NK-92 (cell line): ENCODE data around the gene LRRC8D.

Experiments
- DNase-seq: peaks from one replicate; lab custom pipeline; 2025; ENCODE audit not compliant: unreplicated experiment; lab: John Stamatoyannopoulos, UW

The LRRC8D gene

DNA sequence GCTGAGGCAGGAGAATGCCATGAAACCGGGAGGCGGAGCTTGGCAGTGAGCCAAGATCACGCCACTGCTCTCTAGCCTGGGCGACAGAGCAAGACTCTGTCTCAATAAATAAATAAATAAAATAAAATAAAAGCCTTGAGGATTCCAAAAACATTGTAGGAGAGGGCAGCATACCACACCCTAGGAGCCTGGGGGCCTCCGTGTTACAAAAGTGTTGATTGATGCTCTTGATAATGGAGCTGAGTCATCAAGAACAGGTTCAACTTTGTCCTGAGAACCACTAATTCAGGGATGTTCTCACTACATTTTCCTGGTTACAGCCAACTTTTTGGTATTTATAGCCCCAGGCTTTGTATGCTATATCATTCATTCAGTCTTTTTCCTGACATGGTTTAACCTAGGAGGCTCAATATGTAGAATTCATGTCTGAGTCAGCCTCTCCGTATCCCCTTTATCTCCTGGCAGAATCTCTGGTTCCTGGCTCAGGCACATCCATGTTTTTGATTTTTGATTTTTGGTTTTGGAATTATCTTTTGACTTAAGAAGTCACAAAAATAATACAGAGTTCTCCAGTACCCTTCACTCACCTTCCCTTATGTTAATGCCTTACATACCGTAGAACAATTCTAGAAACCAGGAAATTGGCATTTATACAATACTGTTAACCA lies 69.4 kb downstream of the LRRC8D start:
- no peak for DNase-seq

DNA sequence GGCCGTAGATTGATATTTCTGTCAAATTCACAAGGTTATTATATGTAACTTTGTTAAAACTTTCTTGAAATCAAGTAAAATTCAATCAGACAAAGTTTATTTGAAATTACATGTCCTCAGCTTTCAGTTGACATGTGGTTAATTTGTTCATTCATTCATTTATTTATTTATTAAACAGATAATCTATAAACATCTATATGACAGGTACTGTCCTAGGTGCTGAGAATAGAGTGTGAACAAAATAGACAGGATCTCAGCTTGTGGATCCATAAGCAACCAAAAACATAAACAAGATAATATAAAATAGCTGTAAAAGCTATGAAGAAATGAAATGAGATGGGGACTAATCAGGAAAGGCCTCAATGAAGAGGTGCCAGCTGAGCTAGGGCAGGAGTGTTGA lies 72.0 kb downstream of the LRRC8D start:
- DNase-seq = no peak

DNA sequence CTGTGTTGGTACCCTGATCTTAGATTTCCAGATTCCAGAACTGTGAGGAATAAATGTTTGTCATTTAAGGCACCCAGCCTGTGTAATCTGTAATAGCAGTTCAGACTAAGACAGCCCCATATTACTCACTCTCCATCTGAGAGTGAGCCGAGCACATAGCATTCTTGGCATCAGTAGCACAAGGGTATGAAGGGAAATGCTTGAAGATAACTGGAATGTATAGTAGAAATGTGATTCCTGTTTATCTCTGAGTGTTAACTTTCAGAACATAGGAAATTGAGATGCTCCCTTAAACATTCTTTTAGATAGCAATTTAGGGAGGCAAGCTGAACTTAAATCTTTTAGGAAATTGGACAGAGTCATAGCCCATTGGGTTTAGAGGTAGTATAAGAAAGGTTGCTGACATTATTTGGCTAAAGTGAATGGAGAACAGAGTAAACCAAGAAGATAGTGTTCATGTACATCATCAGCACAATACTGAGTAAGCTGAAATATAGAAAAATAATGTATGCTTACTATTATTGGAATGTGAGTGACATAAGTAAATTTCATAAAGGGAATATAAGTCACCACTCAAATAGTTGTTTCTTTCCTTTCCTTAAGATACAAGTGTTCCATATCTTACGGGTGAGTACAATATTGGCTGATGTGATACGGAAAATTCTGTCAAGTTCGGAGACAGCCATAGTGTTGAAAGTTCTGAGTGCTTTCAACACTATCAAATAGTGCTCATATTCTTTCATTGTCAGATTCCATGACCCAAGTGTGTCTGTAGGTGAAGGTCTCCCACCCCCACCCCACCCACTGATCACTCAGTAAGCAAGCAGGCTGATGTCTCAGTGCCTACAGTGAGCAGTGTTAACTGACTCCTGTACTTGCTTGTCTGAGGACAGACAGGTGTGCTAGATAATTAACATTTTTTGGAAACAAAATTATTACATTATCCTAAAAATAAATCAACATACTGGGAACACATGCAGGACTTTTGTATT lies 73.7 kb downstream of the LRRC8D start:
- no peak for DNase-seq

DNA sequence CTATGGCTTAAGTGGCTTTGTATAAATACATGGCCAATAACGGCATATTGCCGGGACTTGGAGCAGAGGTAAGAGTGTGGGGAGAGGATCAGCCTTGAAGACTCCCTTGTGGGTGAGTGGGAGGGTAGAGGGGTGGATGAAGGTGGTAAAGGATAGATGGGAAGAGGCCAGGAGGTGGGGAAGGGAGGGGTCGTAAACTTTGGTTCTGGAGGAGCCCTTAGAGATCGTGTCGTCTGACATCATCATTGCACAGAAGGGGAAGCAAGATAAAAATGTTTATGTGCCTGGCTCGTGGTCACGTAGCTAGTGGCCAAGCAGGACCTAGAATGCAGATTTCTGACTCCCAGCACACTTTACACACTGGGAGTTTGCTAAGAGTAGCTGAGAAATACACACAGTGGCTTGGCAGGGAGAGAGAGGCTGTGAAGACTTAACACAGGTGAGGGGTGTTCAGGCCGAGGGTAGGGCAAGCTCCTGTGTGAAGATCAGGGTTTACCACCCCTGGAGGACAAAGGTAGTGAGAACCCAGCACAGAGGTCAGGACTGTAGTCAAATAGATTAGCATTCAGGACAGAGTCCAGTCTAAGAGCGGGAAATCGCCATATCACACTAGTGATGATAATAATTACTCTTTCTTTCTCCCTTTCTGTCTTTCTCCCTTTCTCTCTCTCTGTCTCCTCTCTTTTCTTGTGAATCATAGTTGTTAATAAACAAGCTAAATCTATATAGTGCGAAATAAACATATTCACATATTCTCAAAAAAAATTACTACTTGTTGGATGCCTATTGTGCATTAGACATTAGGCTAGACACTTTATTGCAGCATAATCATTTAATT lies 75.5 kb downstream of the LRRC8D start:
- DNase-seq = no peak

DNA sequence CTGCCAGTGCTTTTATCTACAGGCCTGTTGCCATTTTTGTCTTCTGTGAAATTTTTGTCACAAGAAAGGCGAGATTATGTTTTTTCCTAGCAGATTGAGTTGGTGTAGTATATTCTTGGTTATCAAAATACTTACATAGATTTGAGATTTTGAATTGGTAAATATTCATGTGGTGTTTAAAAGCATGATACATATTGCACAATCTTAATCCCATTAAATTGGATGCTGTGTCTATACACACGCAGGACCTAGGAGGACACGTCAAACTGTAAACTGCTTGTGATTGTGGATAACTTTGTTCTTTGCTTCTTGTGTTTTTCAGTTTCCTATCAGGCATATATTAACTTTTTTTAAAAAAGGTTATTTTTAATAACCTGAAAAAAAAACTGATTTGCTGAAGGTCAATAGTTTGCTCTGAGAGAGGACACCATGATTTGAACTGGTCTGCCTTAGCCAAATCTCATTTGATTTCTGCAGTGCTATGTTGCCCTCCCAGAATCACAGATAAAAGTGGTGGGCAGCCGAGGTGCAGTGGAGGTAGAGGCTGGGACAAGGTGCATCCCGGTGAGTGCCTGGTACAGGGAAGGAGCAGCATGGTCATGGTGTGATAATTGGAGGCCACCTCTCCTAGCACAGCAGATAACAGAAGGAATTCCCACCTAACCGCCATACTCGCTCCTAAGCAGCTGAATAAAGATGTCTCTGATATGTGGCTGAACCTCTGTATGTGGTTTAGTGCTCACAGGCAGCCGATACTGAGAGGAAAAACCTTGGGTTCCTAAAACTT lies 76.7 kb downstream of the LRRC8D start:
- DNase-seq = no peak

DNA sequence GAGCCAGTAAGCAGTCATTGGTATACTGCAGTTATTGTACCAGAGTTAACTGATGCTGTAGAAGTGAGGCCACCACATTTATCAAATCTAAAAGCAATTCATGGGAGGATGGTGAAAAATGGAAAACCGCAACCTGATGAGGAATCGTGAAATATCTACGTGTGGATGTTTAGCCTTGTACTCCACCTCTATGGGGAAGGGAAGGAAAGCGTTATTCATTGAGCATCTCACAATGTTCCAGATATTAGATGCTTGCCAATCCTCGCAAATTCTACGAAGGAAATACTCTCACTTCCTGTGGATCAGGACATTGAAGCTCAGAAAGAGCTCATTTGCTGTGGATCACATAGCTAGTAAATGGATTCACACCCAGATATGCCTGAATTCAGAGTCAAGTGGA lies 77.3 kb downstream of the LRRC8D start:
- no peak for DNase-seq

DNA sequence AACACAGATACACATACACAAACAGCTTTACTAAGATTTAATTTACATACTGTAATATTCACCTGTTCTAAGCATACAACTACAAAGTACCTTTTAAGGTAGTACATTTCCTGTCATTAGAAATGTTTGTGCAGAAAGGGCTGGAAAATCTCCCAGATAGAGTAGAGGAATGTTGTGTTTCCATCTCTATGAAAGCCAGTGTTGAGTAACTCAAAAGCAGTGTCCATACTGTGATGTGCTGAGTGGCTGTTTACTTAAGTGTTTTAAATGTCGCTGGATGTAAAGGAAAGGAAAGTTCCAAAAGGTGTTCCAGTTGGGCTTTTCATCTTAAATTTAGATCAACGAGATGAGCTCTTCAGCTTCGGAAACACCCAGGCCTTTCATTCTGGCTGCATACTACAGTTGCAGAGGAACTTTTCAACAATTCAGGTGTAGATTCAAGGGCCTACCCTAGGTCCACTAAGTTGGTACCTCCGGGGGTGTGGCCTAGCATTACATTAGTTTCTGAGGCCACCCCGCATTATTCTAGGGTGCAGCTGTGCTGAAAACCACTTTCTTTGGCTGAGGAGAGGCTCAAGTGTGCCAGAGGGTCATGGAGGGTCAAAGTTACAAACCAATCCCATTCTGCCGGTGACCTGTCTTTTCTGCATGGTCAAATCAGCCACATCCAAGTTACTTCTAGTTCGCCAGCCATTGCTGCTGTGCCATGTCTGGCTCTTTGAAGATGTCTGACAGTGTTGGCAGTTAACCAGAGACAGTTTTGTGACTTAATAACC lies 78.1 kb downstream of the LRRC8D start:
- no peak for DNase-seq

DNA sequence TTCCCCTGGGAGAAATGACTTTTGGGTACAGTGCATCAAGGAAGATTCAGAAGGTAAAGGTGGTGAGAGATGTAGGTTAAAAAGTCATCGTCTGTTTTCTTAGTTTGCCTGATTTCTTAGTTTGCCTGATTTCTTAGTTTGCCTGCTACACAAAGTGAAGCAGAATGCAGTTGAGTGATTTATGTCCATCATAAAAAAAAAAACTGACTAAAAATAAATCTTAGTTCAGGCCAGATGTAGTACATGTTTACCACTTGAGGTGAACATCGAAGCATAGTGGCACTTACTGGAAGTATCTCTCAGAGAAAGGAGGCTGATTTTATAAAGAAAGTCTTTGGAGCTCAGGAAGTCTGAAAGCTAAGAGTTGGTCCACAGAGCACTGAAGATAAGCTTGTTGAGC lies 79.5 kb downstream of the LRRC8D start:
- no peak for DNase-seq

DNA sequence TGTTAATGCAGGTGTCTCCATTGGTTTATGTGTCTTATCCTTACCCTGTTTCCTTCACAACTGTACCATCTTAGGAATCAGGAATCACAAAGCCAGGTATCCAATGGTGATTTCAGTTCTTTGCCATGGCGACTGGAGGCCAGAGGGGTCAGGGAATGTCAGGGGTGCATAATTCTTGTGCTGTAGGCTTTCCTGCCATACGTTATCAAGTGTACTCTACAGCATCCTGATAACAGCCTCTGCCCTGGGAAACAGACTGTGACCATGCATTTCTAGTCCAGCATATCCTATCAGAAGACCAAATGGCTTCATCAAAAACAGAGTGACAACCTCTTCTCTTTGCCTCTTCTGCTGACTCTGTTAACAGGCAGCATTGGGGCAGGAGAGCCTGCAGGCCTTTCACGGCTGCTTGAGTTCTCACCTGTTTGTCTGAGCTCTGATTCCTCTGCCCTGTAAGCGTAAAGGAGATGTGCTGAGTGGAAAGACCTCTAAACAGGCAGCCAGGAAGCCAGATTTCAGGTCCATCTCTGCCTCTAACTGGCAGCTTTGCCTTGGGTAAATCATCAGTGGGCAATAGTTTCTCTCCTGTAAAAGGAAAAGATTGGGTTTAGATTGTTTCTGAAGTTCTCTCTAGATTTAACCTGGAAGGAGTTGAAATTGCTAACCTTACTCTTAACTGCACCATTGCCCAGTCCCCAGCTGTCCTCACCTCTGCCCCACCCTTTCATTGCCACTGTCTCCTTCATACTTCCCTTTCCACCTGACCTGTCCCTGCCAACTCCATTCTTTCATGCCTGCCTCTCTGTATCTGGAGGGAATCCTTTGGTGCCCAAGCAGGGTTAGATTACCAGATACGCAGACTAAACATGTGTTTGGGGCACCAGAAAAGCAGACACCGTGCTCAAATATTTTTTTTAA lies 80.2 kb downstream of the LRRC8D start:
- DNase-seq = no peak

DNA sequence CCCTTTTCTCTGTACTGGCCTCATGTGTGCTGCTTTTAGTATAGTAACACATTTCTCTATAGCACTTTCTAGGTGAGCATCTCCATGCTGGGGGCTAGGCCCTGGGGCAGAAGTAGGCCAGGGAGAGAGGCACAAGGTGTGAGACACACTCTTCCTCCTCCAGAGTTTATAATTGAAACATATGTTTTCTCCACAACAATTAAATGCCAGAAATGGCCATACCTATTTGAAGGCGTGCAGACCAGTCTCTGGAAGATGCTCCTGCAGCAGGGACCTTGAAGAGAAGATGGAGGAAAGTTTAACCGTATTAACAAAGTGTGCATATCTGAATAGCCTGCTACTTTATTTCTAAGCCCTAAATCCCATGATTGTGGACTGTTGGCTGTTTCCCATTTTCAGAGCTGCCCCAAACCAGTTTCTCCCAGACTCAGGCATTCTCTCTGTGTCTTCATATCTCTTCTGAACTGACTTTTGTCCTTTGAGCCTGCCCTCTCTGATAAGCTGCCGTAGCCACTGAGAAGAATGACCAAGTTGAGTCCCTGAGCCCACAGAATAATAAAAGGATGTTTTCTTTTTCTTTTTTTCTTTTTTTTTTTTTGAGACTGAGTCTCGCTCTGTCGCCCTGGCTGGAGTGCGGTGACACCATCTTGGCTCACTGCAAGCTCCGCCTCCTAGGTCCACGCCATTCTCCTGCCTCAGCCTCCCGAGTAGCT lies 81.3 kb downstream of the LRRC8D start:
- no peak for DNase-seq

DNA sequence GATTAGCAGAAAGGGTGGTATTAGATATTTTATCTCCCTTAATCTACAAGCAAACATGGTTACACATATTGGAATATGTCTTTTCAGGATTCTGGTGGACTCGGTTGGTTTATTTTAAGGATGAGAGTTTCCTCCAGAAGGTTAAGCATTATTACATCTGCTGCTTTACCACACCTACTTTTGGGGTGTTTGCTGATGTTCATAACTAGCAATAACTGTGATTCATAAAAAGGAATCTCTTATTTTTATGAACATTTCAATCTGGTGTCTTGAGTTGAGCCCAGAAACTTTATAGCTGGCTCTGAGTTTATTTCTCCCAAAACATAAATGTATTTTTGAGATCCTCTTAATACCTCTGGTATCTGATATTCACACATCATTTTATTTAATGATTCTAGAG lies 82.7 kb downstream of the LRRC8D start:
- DNase-seq = no peak

DNA sequence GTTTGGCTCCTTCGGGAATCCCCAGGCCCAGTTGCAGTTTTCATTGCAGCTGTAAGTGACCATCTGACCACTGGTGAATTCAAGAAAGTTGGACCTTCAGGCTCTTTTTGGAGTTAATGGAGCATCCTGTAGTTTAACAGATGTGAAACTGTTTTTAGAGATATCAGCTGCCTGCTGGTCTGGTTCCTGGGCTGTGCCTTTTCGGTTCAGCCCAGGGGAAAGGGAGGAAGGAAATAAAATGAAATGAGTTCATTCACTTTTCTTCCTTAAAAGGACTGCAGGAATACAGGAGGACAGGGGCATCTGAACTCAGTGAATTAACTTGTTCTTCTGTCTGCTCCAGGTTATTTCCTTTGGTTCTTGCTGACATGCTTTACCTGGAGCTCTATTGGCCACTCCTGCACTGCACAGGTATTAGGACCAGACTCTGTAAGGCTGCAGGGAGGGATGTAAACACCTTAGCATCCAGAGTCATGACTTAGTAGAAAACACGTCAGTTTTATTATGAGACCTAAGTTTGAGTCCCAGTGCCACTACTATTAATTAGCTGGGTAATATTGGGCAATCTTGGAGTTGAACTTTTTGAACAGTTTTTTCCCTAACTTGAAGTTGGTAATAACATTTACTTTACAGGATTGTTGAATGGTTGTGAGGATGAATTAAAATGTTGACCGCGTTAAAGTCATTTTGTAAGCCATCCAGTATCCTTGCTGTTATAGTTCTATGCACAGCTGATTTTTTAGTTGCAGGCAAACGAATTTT lies 83.6 kb downstream of the LRRC8D start:
- no peak for DNase-seq

DNA sequence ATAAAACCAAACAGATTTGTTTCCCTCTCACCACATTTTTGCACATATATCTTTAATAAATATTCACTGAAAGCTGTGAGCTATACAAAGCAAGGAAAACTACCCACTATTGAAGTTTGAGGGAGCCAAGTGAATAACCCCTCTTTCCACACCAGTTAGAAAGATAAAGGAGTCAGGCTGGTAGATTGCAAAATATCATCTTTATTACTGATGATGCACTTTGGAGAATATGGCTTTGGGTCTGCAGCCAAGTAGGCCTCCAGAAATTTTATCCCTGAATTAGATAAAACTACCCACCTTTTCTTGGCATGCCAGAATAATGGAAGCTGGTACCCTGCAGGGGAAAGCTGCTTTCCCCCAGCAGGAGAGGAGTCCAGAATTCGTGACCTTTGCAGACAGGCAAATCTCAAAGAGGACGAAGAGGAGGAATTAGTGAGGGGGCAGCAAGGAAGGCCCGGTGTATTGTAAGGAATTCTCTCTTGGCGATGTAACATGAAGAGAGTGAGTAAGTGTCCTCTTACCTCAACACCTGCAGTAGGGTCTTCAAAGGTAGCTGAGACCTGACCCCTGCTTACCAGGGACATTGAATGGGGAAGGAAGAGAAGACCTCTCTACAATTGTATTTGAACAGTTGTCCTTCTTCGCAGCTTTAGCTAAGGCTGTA lies 84.7 kb downstream of the LRRC8D start:
- no peak for DNase-seq

DNA sequence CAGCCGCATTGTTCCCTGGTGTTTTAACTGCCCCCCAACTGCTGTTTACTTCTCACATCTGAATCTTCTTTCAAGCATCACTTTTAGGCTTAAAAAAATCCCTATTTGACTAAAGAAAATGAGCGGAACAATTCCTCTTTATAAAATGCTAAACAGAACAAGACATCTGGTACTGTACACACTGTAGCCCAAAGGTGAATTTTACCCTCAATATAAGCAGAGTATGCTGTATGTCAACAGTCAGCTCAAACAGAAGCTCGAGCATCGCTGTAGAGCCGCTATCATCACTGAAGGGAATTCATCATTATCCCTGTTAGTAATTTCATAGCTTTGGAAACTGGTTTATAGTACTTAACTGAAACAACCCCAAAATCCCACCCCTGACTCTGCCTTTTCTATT lies 85.3 kb downstream of the LRRC8D start:
- DNase-seq = no peak

DNA sequence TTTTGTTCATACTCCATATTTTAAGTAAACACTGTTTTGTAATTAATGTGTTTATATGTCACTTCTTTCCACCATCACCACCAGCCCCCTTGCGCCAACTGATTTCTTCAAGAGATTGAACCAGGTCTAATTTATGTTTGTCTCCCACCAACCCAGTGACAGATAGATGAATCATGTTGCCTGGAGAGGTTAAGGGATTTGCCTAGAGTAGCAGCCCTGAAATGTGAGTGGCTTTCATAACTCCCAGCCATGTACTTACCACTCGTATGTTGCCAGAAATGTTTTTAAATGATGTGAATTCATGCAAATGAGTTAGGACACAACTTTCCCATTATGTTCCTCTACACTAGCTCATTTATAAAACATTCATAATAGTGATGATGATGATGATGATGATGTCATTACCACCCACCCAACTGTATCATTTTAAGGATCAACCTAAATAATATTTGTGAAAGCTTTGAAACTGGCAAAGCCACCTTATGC lies 86.9 kb downstream of the LRRC8D start:
- DNase-seq = no peak

DNA sequence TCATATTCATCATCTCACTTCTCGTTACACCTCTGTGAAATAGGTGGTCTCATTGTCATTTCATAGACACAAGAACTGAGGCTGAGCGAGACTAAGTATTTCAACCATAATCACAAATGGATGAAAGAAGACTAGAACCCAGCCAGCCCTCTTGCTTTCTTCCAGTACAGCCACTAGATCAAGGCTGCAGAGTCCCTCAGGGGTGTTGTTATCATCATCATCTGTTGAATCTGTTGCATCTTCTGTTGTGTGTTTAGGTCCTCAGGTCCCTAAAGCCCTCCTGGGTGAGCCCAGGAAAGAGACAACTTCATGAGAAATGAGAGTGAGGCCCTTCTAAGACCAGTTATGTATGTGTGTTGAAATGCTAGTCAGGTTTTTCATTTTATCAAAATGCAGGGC lies 87.4 kb downstream of the LRRC8D start:
- DNase-seq = no peak
